K562 (cell line): ENCODE measurements around the gene ABHD3. TPM values are rescaled to one million over a fixed set of nuclear protein-coding genes. Genes with fewer than 3 reads are reported as not detected.
A peak's percentile ranks its signal among the peaks of the same experiment; 100 is the strongest.

ENCODE experiments used
- CCAR2 ChIP-seq: fragments of 200-400 bp; formaldehyde crosslinking; IDR thresholded peaks from 2 replicates; pipeline ENCODE4 v1.6.1; 2017; ENCODE audit warnings: mild to moderate bottlenecking, low read depth, low read length
- CHCHD3 ChIP-seq: fragments of 250-450 bp; sonication (Bioruptor Pico); IDR thresholded peaks from 2 replicates; pipeline ENCODE4 v2.1.2; 2022; ENCODE audit warnings: mild to moderate bottlenecking
- CSDE1 ChIP-seq, 2 experiments: fragments of 450-650 bp; IDR thresholded peaks; 2 replicates each; pipeline ENCODE4 v1.6.1; 2016; ENCODE audit warnings: mild to moderate bottlenecking in 1 of 2
- ELF2 ChIP-seq: fragments of 250-450 bp; sonication (Bioruptor Pico); IDR thresholded peaks from 2 replicates; pipeline ENCODE4 v1.5.0; 2021; ENCODE audit warnings: mild to moderate bottlenecking
- ESRRA ChIP-seq: fragments of 450-650 bp; IDR thresholded peaks from 2 replicates; pipeline ENCODE4 v1.6.1; 2014; ENCODE audit warnings: low read depth, mild to moderate bottlenecking, moderate library complexity, borderline replicate concordance
- FOXJ2 ChIP-seq: fragments of 200-800 bp; sonication (Bioruptor generic); IDR thresholded peaks from 2 replicates; pipeline ENCODE4 v1.6.1; 2016; ENCODE audit warnings: missing genetic modification characterization, missing compliant biosample characterization
- FOXJ3 ChIP-seq: sonication (generic); formaldehyde crosslinking; IDR thresholded peaks from 2 replicates; pipeline ENCODE4 v1.4.0; 2020; ENCODE audit warnings: mild to moderate bottlenecking, missing genetic modification reagents
- HOXB6 ChIP-seq: fragments of 250-450 bp; sonication (Bioruptor Pico); IDR thresholded peaks from 2 replicates; pipeline ENCODE4 v1.5.1; 2022; ENCODE audit warnings: mild to moderate bottlenecking, borderline replicate concordance
- MYNN ChIP-seq, 2 experiments: sonication (generic); formaldehyde crosslinking in 1 of 2; IDR thresholded peaks; 2 replicates each; pipeline versions ENCODE4 v1.5.0 to v1.6.1; 2016 to 2020; ENCODE audit warnings: antibody characterized with exemption in 1 of 2, missing genetic modification reagents in 1 of 2
- NBN ChIP-seq: fragments of 450-650 bp; IDR thresholded peaks from 2 replicates; pipeline ENCODE4 v1.6.1; 2016; ENCODE audit warnings: low read depth, mild to moderate bottlenecking
- NEUROD1 ChIP-seq: fragments of 150-350 bp; IDR thresholded peaks from 2 replicates; pipeline ENCODE4 v1.6.1; 2014; ENCODE audit warnings: borderline replicate concordance, low read length, low read depth; ENCODE audit not compliant: partially characterized antibody
- NFIX ChIP-seq: fragments of 250-450 bp; sonication (Bioruptor Pico); IDR thresholded peaks from 2 replicates; pipeline ENCODE4 v1.4.0; 2020; ENCODE audit warnings: low read depth, mild to moderate bottlenecking, moderate library complexity
- POLR2A ChIP-seq: fragments of 450-650 bp; conservative IDR thresholded peaks from 2 replicates; pipeline ENCODE4 v1.6.1; 2016
- POLR2B ChIP-seq: fragments of 450-650 bp; IDR thresholded peaks from 2 replicates; pipeline ENCODE4 v1.6.1; 2018; ENCODE audit warnings: low read depth; ENCODE audit not compliant: partially characterized antibody
- SMARCB1 ChIP-seq: IDR thresholded peaks from 2 replicates; pipeline ENCODE4 v1.6.1; 2011; ENCODE audit warnings: improper control_type of control experiment, low read depth; ENCODE audit not compliant: insufficient read length
- SRSF3 ChIP-seq: fragments of 200-400 bp; formaldehyde crosslinking; IDR thresholded peaks from 2 replicates; pipeline ENCODE4 v1.6.1; 2016; ENCODE audit warnings: mild to moderate bottlenecking, low read length, moderate library complexity; ENCODE audit not compliant: insufficient read depth
- TAF1 ChIP-seq: IDR thresholded peaks from 2 replicates; pipeline ENCODE4 v1.6.1; 2011; ENCODE audit warnings: mild to moderate bottlenecking, low read length, moderate library complexity; ENCODE audit not compliant: insufficient read depth, control insufficient read depth, severe bottlenecking; ENCODE audit errors: extremely low read depth
- XRCC5 ChIP-seq: fragments of 200-400 bp; formaldehyde crosslinking; IDR thresholded peaks from 2 replicates; pipeline ENCODE4 v1.6.1; 2017; ENCODE audit warnings: low read depth, mild to moderate bottlenecking, low read length
- ZC3H8 ChIP-seq: fragments of 450-650 bp; IDR thresholded peaks from 2 replicates; pipeline ENCODE4 v1.6.1; 2017
- ZNF79 ChIP-seq: fragments of 250-450 bp; sonication (Bioruptor Pico); IDR thresholded peaks from 2 replicates; pipeline ENCODE4 v1.4.0; 2020; ENCODE audit warnings: low read depth, mild to moderate bottlenecking, moderate library complexity
- polyA plus RNA-seq, 8 experiments: library from polyadenylated mRNA; depleted of rRNA in 4 of 8; stranded (reverse) in 5 of 8; unstranded in 3 of 8; fragments of >200 nt; fragmentation: Nextera tagmentation in 2 of 8; fragmentation: Illumina TruSeq in 1 of 8; extraction: Ambion mirVana in 2 of 8; extraction: Trizol in 1 of 8; gene quantifications; 2 replicates each; pipeline versions ENCODE4 v1.2.1 to v1.2.3, GENCODE V29; 2011 to 2014; ENCODE audit warnings: inconsistent platforms in 1 of 8, missing spikeins in 1 of 8
- total RNA-seq, 7 experiments: library from RNA; depleted of rRNA in 6 of 7; stranded (reverse); fragments of >200 nt in 6 of 7; fragmentation: Illumina TruSeq in 2 of 7; extraction: Trizol in 2 of 7; gene quantifications; 2 replicates each; pipeline versions ENCODE4 v1.2.1 to v1.2.3, GENCODE V29; 2011 to 2021; ENCODE audit warnings: low replicate concordance in 1 of 7
- TF ChIP-seq, protein P1 (sequence below): sonication (generic); formaldehyde crosslinking; IDR thresholded peaks from 2 replicates; pipeline ENCODE4 v1.8.1; 2023; ENCODE audit warnings: mild to moderate bottlenecking, missing genetic modification reagents
- TF ChIP-seq, protein P2 (sequence below): sonication (generic); formaldehyde crosslinking; IDR thresholded peaks from 2 replicates; pipeline ENCODE4 v1.8.0; 2022; ENCODE audit warnings: mild to moderate bottlenecking, missing genetic modification reagents
- TF ChIP-seq, protein P3 (sequence below): sonication (generic); formaldehyde crosslinking; IDR thresholded peaks from 2 replicates; pipeline ENCODE4 v1.8.0; 2022; ENCODE audit warnings: missing genetic modification reagents, mild to moderate bottlenecking, moderate library complexity, borderline replicate concordance

The ABHD3 gene
- total and polyA plus RNA-seq, 9 of the 15 experiments (the other 6 are each of a cell fraction or from before 2014, with no cell fraction given) = 6.3 to 38.8 (median 19.4) TPM

DNA sequence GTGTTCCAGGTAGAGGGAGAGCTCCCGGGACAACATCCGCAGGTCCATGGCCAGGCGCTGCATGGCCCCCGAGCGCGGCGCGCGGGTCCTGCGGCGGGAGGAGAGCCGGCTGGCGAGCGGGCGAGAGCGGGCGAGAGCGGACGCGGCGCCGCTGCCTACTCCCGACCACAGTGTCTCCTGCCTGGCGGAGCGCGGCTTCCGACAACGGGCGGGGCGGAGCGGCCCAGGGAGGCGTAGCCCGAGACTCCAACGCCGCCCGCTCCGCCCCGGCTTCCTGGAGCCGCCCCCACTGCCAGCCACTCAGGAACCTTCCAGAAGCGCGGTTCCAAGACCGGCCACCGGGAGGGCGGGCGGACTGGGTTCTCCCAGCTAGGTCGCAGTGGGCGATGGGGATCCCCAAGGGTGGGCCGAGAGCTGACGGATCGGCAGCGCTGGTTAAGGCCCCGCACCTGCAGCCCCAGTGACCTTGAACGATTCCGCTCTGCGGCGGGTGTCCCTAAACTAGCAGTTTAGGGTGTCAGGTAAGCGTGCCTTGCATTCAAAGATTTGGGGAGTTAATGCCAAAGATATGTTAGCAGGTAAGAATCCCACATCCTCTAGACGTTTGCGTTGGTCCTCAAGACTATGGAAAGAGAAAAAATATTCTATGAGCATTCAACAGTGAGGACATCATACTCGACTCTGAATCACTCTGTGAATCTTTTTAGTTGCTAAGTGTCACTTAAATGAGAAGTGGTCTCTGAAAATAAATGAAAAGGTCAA, at the start of gene ABHD3 (continued):
- TF ChIP-seq XRCC5 = peak; percentile 34; the same call in 1 of the 2 replicates
- no peak for TF ChIP-seq ELF2
- TF ChIP-seq HOXB6 (CRISPR knock-in tag) = no peak
- TF ChIP-seq, protein P1, sequence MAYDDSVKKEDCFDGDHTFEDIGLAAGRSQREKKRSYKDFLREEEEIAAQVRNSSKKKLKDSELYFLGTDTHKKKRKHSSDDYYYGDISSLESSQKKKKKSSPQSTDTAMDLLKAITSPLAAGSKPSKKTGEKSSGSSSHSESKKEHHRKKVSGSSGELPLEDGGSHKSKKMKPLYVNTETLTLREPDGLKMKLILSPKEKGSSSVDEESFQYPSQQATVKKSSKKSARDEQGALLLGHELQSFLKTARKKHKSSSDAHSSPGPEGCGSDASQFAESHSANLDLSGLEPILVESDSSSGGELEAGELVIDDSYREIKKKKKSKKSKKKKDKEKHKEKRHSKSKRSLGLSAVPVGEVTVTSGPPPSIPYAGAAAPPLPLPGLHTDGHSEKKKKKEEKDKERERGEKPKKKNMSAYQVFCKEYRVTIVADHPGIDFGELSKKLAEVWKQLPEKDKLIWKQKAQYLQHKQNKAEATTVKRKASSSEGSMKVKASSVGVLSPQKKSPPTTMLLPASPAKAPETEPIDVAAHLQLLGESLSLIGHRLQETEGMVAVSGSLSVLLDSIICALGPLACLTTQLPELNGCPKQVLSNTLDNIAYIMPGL (CRISPR knock-in tag) = no peak
- no peak for TF ChIP-seq NFIX (CRISPR knock-in tag)
- TF ChIP-seq CCAR2 = no peak
- 0 out of 2 replicates have a peak, but pooled peaks have one; percentile 17 for TF ChIP-seq NBN
- TF ChIP-seq MYNN (IDR thresholded peaks at IDR 0.05) = no peak
- TF ChIP-seq MYNN (CRISPR knock-in tag; IDR thresholded peaks at IDR 0.05) = no peak
- TF ChIP-seq ESRRA = peak; percentile 75
- TF ChIP-seq CSDE1 (IDR thresholded peaks at IDR 0.05) = no peak
- TF ChIP-seq POLR2B = no peak
- TF ChIP-seq FOXJ3 (CRISPR knock-in tag) = no peak
- peak; percentile 84 for TF ChIP-seq TAF1
- TF ChIP-seq, protein P2, sequence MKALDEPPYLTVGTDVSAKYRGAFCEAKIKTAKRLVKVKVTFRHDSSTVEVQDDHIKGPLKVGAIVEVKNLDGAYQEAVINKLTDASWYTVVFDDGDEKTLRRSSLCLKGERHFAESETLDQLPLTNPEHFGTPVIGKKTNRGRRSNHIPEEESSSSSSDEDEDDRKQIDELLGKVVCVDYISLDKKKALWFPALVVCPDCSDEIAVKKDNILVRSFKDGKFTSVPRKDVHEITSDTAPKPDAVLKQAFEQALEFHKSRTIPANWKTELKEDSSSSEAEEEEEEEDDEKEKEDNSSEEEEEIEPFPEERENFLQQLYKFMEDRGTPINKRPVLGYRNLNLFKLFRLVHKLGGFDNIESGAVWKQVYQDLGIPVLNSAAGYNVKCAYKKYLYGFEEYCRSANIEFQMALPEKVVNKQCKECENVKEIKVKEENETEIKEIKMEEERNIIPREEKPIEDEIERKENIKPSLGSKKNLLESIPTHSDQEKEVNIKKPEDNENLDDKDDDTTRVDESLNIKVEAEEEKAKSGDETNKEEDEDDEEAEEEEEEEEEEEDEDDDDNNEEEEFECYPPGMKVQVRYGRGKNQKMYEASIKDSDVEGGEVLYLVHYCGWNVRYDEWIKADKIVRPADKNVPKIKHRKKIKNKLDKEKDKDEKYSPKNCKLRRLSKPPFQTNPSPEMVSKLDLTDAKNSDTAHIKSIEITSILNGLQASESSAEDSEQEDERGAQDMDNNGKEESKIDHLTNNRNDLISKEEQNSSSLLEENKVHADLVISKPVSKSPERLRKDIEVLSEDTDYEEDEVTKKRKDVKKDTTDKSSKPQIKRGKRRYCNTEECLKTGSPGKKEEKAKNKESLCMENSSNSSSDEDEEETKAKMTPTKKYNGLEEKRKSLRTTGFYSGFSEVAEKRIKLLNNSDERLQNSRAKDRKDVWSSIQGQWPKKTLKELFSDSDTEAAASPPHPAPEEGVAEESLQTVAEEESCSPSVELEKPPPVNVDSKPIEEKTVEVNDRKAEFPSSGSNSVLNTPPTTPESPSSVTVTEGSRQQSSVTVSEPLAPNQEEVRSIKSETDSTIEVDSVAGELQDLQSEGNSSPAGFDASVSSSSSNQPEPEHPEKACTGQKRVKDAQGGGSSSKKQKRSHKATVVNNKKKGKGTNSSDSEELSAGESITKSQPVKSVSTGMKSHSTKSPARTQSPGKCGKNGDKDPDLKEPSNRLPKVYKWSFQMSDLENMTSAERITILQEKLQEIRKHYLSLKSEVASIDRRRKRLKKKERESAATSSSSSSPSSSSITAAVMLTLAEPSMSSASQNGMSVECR (CRISPR knock-in tag) = peak; percentile 67; the same call in 1 of the 2 replicates
- no peak for TF ChIP-seq SRSF3
- no peak for TF ChIP-seq CHCHD3 (CRISPR knock-in tag)
- no peak for TF ChIP-seq ZNF79 (CRISPR knock-in tag)
- TF ChIP-seq, protein P3, sequence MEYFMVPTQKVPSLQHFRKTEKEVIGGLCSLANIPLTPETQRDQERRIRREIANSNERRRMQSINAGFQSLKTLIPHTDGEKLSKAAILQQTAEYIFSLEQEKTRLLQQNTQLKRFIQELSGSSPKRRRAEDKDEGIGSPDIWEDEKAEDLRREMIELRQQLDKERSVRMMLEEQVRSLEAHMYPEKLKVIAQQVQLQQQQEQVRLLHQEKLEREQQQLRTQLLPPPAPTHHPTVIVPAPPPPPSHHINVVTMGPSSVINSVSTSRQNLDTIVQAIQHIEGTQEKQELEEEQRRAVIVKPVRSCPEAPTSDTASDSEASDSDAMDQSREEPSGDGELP (CRISPR knock-in tag) = peak; percentile 71; the same call in 1 of the 2 replicates
- TF ChIP-seq SMARCB1 = no peak
- peak; percentile 32 for TF ChIP-seq NEUROD1
- peak; percentile 83 for TF ChIP-seq POLR2A
- no peak for TF ChIP-seq FOXJ2 (tag)
- TF ChIP-seq ZC3H8 = no peak
